HEK293 (cell line): ENCODE data around the gene EVL.

ENCODE experiments used
- ZIC2 ChIP-seq: fragments of 450-650 bp; formaldehyde crosslinking; IDR thresholded peaks from 2 replicates; pipeline ENCODE4 v1.5.1; 2016; ENCODE audit warnings: missing biosample characterization, missing genetic modification characterization
- ZNF121 ChIP-seq: fragments of 450-650 bp; formaldehyde crosslinking; IDR thresholded peaks from 2 replicates; pipeline ENCODE4 v1.5.1; 2016; ENCODE audit warnings: missing biosample characterization, missing genetic modification characterization
- ZNF19 ChIP-seq: fragments of 450-650 bp; formaldehyde crosslinking; IDR thresholded peaks from 2 replicates; pipeline ENCODE4; 2016; ENCODE audit warnings: missing biosample characterization, missing genetic modification characterization, low read depth
- ZNF707 ChIP-seq: fragments of 450-650 bp; formaldehyde crosslinking; IDR thresholded peaks from 2 replicates; pipeline ENCODE4 v1.5.1; 2016; ENCODE audit warnings: missing biosample characterization, missing genetic modification characterization
- TF ChIP-seq, protein P1 (sequence below): fragments of 450-650 bp; formaldehyde crosslinking; conservative IDR thresholded peaks from 2 replicates; pipeline ENCODE4 v1.5.1; 2016; ENCODE audit warnings: low read depth, missing biosample characterization, missing genetic modification characterization
- TF ChIP-seq, protein P2 (sequence below): fragments of 450-650 bp; formaldehyde crosslinking; IDR thresholded peaks from 2 replicates; pipeline ENCODE4 v1.5.1; 2016; ENCODE audit warnings: missing biosample characterization, missing genetic modification characterization
- TF ChIP-seq, protein P3 (sequence below): fragments of 450-650 bp; formaldehyde crosslinking; IDR thresholded peaks from 2 replicates; pipeline ENCODE4 v1.5.1; 2016; ENCODE audit warnings: missing biosample characterization, missing genetic modification characterization

DNA sequence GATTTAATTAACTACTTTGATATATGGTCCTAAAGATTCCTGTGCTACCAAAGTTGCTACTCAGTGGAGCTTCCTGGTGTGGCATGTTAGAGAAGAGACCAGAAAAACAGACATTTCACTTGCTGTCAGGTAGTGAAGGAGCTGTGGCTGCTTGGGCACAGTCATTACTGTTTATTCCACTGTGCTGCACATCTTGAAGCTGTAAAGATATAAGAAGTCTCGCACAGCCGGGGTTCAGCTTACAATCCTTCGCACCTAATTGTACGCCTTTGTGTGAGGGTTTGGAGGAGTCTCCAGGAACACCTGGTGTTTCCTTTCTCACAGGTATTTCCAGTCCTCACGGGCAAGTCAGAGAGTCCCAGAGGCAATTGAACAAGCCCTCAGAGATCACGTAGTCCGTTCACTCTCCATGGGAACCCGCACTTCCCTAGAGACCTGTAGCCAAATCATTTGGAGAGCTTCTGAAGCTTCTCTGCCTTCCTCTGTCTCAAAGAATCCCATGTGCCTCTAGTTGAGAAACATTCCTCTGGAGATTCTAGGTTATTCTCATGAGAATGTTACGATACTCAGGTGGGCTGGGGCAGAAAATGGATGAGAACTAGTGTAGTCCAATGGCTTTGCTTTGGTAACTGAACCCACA lies 4.1 kb downstream of the EVL start:
- TF ChIP-seq, protein P1, sequence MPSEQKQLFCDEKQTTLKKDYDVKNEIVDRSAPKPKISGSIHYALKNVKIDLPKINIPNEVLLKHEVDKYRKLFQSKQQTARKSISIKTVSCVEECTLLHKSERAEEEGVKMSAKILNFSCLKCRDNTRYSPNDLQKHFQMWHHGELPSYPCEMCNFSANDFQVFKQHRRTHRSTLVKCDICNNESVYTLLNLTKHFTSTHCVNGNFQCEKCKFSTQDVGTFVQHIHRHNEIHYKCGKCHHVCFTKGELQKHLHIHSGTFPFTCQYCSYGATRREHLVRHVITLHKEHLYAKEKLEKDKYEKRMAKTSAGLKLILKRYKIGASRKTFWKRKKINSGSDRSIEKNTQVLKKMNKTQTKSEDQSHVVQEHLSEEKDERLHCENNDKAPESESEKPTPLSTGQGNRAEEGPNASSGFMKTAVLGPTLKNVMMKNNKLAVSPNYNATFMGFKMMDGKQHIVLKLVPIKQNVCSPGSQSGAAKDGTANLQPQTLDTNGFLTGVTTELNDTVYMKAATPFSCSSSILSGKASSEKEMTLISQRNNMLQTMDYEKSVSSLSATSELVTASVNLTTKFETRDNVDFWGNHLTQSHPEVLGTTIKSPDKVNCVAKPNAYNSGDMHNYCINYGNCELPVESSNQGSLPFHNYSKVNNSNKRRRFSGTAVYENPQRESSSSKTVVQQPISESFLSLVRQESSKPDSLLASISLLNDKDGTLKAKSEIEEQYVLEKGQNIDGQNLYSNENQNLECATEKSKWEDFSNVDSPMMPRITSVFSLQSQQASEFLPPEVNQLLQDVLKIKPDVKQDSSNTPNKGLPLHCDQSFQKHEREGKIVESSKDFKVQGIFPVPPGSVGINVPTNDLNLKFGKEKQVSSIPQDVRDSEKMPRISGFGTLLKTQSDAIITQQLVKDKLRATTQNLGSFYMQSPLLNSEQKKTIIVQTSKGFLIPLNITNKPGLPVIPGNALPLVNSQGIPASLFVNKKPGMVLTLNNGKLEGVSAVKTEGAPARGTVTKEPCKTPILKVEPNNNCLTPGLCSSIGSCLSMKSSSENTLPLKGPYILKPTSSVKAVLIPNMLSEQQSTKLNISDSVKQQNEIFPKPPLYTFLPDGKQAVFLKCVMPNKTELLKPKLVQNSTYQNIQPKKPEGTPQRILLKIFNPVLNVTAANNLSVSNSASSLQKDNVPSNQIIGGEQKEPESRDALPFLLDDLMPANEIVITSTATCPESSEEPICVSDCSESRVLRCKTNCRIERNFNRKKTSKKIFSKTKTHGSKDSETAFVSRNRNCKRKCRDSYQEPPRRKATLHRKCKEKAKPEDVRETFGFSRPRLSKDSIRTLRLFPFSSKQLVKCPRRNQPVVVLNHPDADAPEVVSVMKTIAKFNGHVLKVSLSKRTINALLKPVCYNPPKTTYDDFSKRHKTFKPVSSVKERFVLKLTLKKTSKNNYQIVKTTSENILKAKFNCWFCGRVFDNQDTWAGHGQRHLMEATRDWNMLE: no peak
- TF ChIP-seq, protein P2, sequence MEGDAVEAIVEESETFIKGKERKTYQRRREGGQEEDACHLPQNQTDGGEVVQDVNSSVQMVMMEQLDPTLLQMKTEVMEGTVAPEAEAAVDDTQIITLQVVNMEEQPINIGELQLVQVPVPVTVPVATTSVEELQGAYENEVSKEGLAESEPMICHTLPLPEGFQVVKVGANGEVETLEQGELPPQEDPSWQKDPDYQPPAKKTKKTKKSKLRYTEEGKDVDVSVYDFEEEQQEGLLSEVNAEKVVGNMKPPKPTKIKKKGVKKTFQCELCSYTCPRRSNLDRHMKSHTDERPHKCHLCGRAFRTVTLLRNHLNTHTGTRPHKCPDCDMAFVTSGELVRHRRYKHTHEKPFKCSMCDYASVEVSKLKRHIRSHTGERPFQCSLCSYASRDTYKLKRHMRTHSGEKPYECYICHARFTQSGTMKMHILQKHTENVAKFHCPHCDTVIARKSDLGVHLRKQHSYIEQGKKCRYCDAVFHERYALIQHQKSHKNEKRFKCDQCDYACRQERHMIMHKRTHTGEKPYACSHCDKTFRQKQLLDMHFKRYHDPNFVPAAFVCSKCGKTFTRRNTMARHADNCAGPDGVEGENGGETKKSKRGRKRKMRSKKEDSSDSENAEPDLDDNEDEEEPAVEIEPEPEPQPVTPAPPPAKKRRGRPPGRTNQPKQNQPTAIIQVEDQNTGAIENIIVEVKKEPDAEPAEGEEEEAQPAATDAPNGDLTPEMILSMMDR (tag by site-specific recombination): no peak
- TF ChIP-seq ZNF19: no peak
- no peak for TF ChIP-seq ZNF707
- no peak for TF ChIP-seq ZNF121
- TF ChIP-seq ZIC2 (tag by site-specific recombination): no peak
- TF ChIP-seq, protein P3, sequence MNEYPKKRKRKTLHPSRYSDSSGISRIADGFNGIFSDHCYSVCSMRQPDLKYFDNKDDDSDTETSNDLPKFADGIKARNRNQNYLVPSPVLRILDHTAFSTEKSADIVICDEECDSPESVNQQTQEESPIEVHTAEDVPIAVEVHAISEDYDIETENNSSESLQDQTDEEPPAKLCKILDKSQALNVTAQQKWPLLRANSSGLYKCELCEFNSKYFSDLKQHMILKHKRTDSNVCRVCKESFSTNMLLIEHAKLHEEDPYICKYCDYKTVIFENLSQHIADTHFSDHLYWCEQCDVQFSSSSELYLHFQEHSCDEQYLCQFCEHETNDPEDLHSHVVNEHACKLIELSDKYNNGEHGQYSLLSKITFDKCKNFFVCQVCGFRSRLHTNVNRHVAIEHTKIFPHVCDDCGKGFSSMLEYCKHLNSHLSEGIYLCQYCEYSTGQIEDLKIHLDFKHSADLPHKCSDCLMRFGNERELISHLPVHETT (tag by site-specific recombination): no peak
